MM.1S (cell line): Measurements from ENCODE around the gene CYGB.

Experiments
- CTCF ChIP-seq: fragments of 300-600 bp; sonication (generic); IDR thresholded peaks from 2 replicates; pipeline ENCODE4 v1.5.1; 2016; ENCODE audit warnings: antibody characterized with exemption, low read length, mixed read lengths
- EZH2 ChIP-seq: fragments of 300-600 bp; sonication (generic); optimal IDR thresholded peaks from 2 replicates; pipeline ENCODE3; 2017; ENCODE audit warnings: low read depth, mild to moderate bottlenecking, antibody characterized with exemption, low read length, mixed read lengths
- EZH2phosphoT487 ChIP-seq: fragments of 300-600 bp; sonication (generic); IDR thresholded peaks from 2 replicates; pipeline ENCODE4 v1.6.1; 2018; ENCODE audit warnings: antibody characterized with exemption, low read length

GRCh38 chr17:76484228-76484725 is 53.2 kb downstream of the CYGB start:
- TF ChIP-seq CTCF (no peak), EZH2phosphoT487 (no peak), EZH2 (no peak)
